HG02840 (cell line): ENCODE data around the gene POLR2L.
A peak's percentile ranks its signal among the peaks of the same experiment; 100 is the strongest.

Source experiments
- ATAC-seq: cut with Tn5 transposase; IDR thresholded peaks from one replicate; pipeline ENCODE4 v1.9.1; 2021; ENCODE audit warnings: mild to moderate bottlenecking, moderate library complexity, moderate number of reproducible peaks; ENCODE audit not compliant: unreplicated experiment, low FRiP score

The POLR2L gene

GRCh38 chr11:842370-843002 is at the start of gene POLR2L, which contains the start of gene TSPAN4:
POLR2L (minus strand) TSS chr11:842529; CDS start chr11:842508, 21 bp downstream.
TSPAN4 (plus strand) TSS chr11:842852; CDS start chr11:850305, 7,453 bp downstream.
- ATAC-seq = peak; percentile 65

GRCh38 chr11:890794-891540 is 48.6 kb upstream of the POLR2L start:
- ATAC-seq = no peak

- ATAC-seq = no peak
These were observed 47.6 kb upstream of the POLR2L start for GRCh38 chr11:889687-890475.

GRCh38 chr11:889257-889656 is 46.9 kb upstream of the POLR2L start:
- no peak for ATAC-seq

GRCh38 chr11:888310-889212 is 46.2 kb upstream of the POLR2L start:
- no peak for ATAC-seq

GRCh38 chr11:887589-887988 is 45.3 kb upstream of the POLR2L start:
- no peak for ATAC-seq

- ATAC-seq = no peak
These were observed 44.2 kb upstream of the POLR2L start for GRCh38 chr11:886568-886967.

GRCh38 chr11:884578-885070 is 42.3 kb upstream of the POLR2L start:
- ATAC-seq = no peak

- ATAC-seq = no peak
These were observed 41.2 kb upstream of the POLR2L start for GRCh38 chr11:883527-883926.

GRCh38 chr11:882596-882995 is 40.3 kb upstream of the POLR2L start:
- ATAC-seq = no peak

- no peak for ATAC-seq
These were observed 38.1 kb upstream of the POLR2L start for GRCh38 chr11:880447-880846.

- ATAC-seq = no peak
These were observed 35.2 kb upstream of the POLR2L start for GRCh38 chr11:877565-877964.

GRCh38 chr11:876545-876944 is 34.2 kb upstream of the POLR2L start:
- no peak for ATAC-seq

GRCh38 chr11:875769-876301 is 33.5 kb upstream of the POLR2L start:
- no peak for ATAC-seq

GRCh38 chr11:875203-875602 is 32.9 kb upstream of the POLR2L start:
- no peak for ATAC-seq

GRCh38 chr11:873706-874105 is 31.4 kb upstream of the POLR2L start:
- no peak for ATAC-seq

- no peak for ATAC-seq
These were observed 30.5 kb upstream of the POLR2L start for GRCh38 chr11:872799-873198.

- ATAC-seq = no peak
These were observed 29.1 kb upstream of the POLR2L start for GRCh38 chr11:871472-871871.

GRCh38 chr11:870418-870817 is 28.1 kb upstream of the POLR2L start:
- ATAC-seq = no peak

- no peak for ATAC-seq
These were observed 27.7 kb upstream of the POLR2L start for GRCh38 chr11:870127-870413.
